Measurements from ENCODE around the gene NFKBIB.
"Not testable (repeated sequence)": the region's sequence is repeated elsewhere in the genome, so short reads cannot be mapped to it uniquely, and the experiment has no call there.

Gene NFKBIB, protein sequence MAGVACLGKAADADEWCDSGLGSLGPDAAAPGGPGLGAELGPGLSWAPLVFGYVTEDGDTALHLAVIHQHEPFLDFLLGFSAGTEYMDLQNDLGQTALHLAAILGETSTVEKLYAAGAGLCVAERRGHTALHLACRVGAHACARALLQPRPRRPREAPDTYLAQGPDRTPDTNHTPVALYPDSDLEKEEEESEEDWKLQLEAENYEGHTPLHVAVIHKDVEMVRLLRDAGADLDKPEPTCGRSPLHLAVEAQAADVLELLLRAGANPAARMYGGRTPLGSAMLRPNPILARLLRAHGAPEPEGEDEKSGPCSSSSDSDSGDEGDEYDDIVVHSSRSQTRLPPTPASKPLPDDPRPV

DNA sequence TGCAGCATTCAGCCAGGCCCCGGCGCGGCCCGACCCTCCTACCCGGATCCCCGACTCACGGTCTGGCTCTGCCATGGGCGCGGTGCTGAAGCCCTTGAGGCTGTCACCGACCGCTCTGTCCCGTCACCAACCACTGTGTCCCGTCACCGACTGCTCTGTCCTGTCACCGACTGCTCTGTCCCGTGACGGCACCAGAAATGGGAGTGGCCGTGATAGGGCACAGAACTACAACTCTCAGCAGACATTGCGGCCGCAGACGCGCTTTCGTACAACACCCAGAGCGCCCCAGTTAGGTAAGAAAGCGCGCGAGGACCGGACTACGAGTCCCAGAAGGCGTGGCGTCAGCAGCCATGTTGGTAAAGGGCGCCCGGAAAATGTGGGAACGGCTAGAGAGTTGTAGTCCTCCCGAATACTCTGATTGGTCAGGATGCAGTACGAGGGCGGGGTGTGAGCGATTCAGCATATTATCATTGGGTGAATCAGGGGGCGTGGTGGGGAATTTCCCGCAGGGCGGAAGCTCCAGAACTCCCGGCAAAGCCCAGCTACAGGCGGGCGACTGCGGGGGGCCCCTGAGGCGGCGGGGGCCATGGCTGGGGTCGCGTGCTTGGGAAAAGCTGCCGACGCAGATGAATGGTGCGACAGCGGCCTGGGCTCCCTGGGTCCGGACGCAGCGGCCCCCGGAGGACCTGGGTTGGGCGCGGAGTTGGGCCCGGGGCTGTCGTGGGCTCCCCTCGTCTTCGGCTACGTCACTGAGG, at the start of gene NFKBIB, which contains the start of gene SIRT2:
Gene NFKBIB, plus strand, starts transcription at position 523 of the 755 bp plus-strand sequence. Its CDS starts 64 bp downstream, at position 587.
Gene SIRT2, minus strand, starts transcription at position 172 of the 755 bp plus-strand sequence. Its CDS starts 97 bp downstream, at position 75.
- Histone ChIP-seq H3K4me3 (ENCODE audit: low read depth, low read length) (peak within 1 kb of the TSS; percentile 85), H3K27me3 (ENCODE audit: control insufficient read depth, insufficient read depth, low read length) (peaks cover 14% of the 10 kb centered on the region), H3K4me1 (ENCODE audit: control insufficient read depth, insufficient read depth, low read length) (peaks cover 6% of the 10 kb centered on the region), H3K36me3 (ENCODE audit: control insufficient read depth, insufficient read depth, low read length) (peaks cover 1% of the 10 kb centered on the region), H3K9ac (ENCODE audit: low read depth, low read length) (no peak within 1 kb of the TSS), H3K9me3 (ENCODE audit: control insufficient read depth, insufficient read depth, low read length) (no peaks in the 10 kb centered on the region)

GRCh38 chr19:38850436-38850975, 49.3 kb upstream of the NFKBIB start:
- no peaks in the 10 kb centered on the region for H3K27me3 ChIP-seq (ENCODE audit: control insufficient read depth, insufficient read depth, low read length)
- no peaks in the 10 kb centered on the region for H3K4me1 ChIP-seq (ENCODE audit: control insufficient read depth, insufficient read depth, low read length)
- H3K36me3 ChIP-seq (ENCODE audit: control insufficient read depth, insufficient read depth, low read length): peaks cover 30% of the 10 kb centered on the region
- no peaks in the 10 kb centered on the region for H3K9me3 ChIP-seq (ENCODE audit: control insufficient read depth, insufficient read depth, low read length)
- peak overlapping the region; percentile 66 for H3K9ac ChIP-seq (ENCODE audit: low read depth, low read length)
- peak overlapping the region; percentile 86 for H3K4me3 ChIP-seq (ENCODE audit: low read depth, low read length)

GRCh38 chr19:38850976-38851621, 48.7 kb upstream of the NFKBIB start:
- no peaks in the 10 kb centered on the region for H3K27me3 ChIP-seq (ENCODE audit: control insufficient read depth, insufficient read depth, low read length)
- H3K4me3 ChIP-seq (ENCODE audit: low read depth, low read length): peak overlapping the region; percentile 86
- H3K9me3 ChIP-seq (ENCODE audit: control insufficient read depth, insufficient read depth, low read length): no peaks in the 10 kb centered on the region
- H3K9ac ChIP-seq (ENCODE audit: low read depth, low read length): peak overlapping the region; percentile 66
- no peaks in the 10 kb centered on the region for H3K4me1 ChIP-seq (ENCODE audit: control insufficient read depth, insufficient read depth, low read length)
- H3K36me3 ChIP-seq (ENCODE audit: control insufficient read depth, insufficient read depth, low read length): peaks cover 24% of the 10 kb centered on the region

DNA sequence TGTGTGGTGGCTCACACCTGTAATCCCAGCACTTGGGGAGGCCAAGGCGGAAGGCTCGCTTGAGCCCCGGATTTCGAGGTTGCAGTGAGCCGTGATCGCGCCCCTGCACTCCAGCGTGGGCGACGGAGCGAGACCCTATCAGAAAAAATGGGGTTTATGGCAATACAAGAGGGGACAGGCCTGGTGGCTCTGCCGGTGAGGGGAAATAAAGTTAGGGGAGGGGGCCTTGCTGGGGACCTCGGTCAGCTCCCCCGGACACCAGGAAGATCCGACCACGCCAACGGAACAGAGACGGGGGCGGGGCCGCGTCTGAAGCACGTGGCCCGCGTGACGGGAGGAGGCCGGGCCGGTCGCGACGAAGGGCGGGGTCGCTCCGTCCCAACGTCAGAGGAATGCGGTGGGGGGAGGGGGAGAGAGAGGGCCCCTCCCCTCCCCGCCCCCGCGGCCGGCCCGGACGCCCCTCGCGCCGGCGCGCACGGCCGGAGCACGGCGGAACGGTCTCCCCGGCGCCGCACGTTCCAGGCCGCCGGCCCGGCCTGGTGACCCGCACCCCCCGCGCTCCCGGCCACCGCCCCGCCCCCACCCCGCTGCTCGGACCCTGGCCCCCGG, 48.0 kb upstream of the NFKBIB start:
- Histone ChIP-seq H3K27me3 (ENCODE audit: control insufficient read depth, insufficient read depth, low read length) (no peaks in the 10 kb centered on the region), H3K4me3 (ENCODE audit: low read depth, low read length) (peak overlapping the region; percentile 86), H3K36me3 (ENCODE audit: control insufficient read depth, insufficient read depth, low read length) (peaks cover 18% of the 10 kb centered on the region), H3K4me1 (ENCODE audit: control insufficient read depth, insufficient read depth, low read length) (no peaks in the 10 kb centered on the region), H3K9me3 (ENCODE audit: control insufficient read depth, insufficient read depth, low read length) (no peaks in the 10 kb centered on the region), H3K9ac (ENCODE audit: low read depth, low read length) (no peak overlapping the region)

DNA sequence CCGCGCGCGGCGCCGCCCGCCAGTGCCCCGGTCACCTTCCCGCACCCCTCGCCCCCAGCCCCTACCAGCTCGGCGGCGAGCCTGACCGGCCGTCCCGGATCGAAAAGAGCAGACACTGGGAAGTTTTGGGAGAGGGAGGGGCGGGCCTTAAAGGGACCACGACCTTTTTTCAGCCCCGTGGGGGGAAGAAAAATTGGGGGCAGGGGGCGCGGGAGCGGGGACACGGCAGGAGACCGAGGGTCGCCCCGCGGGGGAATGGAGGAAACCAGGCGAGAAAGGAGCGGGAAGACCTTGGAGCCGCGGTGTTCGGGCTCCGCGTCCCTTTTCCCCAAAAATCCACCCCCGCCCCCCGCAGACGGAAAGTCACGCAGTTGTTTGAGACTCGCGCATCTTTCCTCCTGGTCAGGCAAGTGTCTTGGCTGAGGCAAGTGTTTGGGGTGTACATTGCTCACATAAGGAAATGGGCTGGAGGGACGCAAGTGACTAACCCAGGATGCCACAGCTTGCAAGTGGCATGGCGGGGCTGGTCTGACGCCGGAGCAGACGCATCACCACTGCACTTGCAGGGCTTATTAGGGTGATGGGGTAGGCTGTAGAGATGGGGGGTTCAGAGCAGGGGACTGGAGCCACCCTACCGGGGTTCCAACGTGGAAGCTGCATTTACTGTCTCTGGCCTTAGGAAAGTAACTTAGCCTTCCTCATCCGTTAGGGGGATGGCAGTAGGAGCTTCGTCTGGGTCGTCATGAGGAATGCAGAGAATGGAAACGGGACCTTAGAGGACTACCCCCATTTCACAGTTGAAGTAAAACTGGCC, 47.3 kb upstream of the NFKBIB start:
- H3K36me3 ChIP-seq (ENCODE audit: control insufficient read depth, insufficient read depth, low read length): peaks cover 11% of the 10 kb centered on the region
- H3K4me1 ChIP-seq (ENCODE audit: control insufficient read depth, insufficient read depth, low read length): no peaks in the 10 kb centered on the region
- H3K27me3 ChIP-seq (ENCODE audit: control insufficient read depth, insufficient read depth, low read length): no peaks in the 10 kb centered on the region
- no peaks in the 10 kb centered on the region for H3K9me3 ChIP-seq (ENCODE audit: control insufficient read depth, insufficient read depth, low read length)
- H3K9ac ChIP-seq (ENCODE audit: low read depth, low read length): peak overlapping the region; percentile 68
- peak overlapping the region; percentile 86 for H3K4me3 ChIP-seq (ENCODE audit: low read depth, low read length)

GRCh38 chr19:38853214-38853613, 46.6 kb upstream of the NFKBIB start:
- H3K9ac ChIP-seq (ENCODE audit: low read depth, low read length): no peak overlapping the region
- H3K4me3 ChIP-seq (ENCODE audit: low read depth, low read length): peak overlapping the region; percentile 86
- H3K27me3 ChIP-seq (ENCODE audit: control insufficient read depth, insufficient read depth, low read length): no peaks in the 10 kb centered on the region
- no peaks in the 10 kb centered on the region for H3K9me3 ChIP-seq (ENCODE audit: control insufficient read depth, insufficient read depth, low read length)
- H3K4me1 ChIP-seq (ENCODE audit: control insufficient read depth, insufficient read depth, low read length): no peaks in the 10 kb centered on the region
- peaks cover 8% of the 10 kb centered on the region for H3K36me3 ChIP-seq (ENCODE audit: control insufficient read depth, insufficient read depth, low read length)

GRCh38 chr19:38854961-38855360, 44.8 kb upstream of the NFKBIB start:
- H3K4me3 ChIP-seq (ENCODE audit: low read depth, low read length); H3K4me1 ChIP-seq (ENCODE audit: control insufficient read depth, insufficient read depth, low read length); H3K27me3 ChIP-seq (ENCODE audit: control insufficient read depth, insufficient read depth, low read length); H3K36me3 ChIP-seq (ENCODE audit: control insufficient read depth, insufficient read depth, low read length); H3K9me3 ChIP-seq (ENCODE audit: control insufficient read depth, insufficient read depth, low read length); H3K9ac ChIP-seq (ENCODE audit: low read depth, low read length): not testable (repeated sequence)

- not testable (repeated sequence) for H3K4me1 ChIP-seq (ENCODE audit: control insufficient read depth, insufficient read depth, low read length); H3K27me3 ChIP-seq (ENCODE audit: control insufficient read depth, insufficient read depth, low read length); H3K9ac ChIP-seq (ENCODE audit: low read depth, low read length); H3K4me3 ChIP-seq (ENCODE audit: low read depth, low read length); H3K36me3 ChIP-seq (ENCODE audit: control insufficient read depth, insufficient read depth, low read length); H3K9me3 ChIP-seq (ENCODE audit: control insufficient read depth, insufficient read depth, low read length)
Measured at GRCh38 chr19:38855751-38856150, 44.0 kb upstream of the NFKBIB start.

DNA sequence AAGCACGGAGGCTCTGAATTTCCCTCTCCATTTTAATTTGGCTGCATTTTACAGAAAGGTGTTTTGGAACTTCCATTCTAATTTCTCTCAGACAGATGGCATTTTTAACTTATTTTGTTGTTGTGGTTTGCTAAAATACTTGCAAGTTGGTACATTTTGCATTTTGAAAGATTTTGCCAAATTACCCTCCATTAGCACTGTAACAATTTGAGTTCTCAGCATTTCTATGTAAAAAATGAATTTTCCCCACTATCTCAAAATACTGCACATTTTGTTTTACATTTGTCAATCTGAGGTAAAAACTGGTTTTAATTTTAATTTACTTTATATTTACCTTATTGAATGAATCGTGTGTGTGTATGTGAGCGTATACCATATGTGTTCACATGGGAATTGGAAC, 43.0 kb upstream of the NFKBIB start:
- no peaks in the 10 kb centered on the region for H3K9me3 ChIP-seq (ENCODE audit: control insufficient read depth, insufficient read depth, low read length)
- H3K36me3 ChIP-seq (ENCODE audit: control insufficient read depth, insufficient read depth, low read length): no peaks in the 10 kb centered on the region
- no peak overlapping the region for H3K9ac ChIP-seq (ENCODE audit: low read depth, low read length)
- no peaks in the 10 kb centered on the region for H3K4me1 ChIP-seq (ENCODE audit: control insufficient read depth, insufficient read depth, low read length)
- H3K27me3 ChIP-seq (ENCODE audit: control insufficient read depth, insufficient read depth, low read length): no peaks in the 10 kb centered on the region
- no peak overlapping the region for H3K4me3 ChIP-seq (ENCODE audit: low read depth, low read length)

GRCh38 chr19:38859631-38860204, 40.1 kb upstream of the NFKBIB start:
- H3K4me1 ChIP-seq (ENCODE audit: control insufficient read depth, insufficient read depth, low read length); H3K9me3 ChIP-seq (ENCODE audit: control insufficient read depth, insufficient read depth, low read length); H3K4me3 ChIP-seq (ENCODE audit: low read depth, low read length); H3K9ac ChIP-seq (ENCODE audit: low read depth, low read length); H3K36me3 ChIP-seq (ENCODE audit: control insufficient read depth, insufficient read depth, low read length); H3K27me3 ChIP-seq (ENCODE audit: control insufficient read depth, insufficient read depth, low read length): not testable (repeated sequence)

Measured in iPS-15b (cell line).